ENCODE data around the gene GP1BB.
"Not testable (repeated sequence)": the region's sequence is repeated elsewhere in the genome, so short reads cannot be mapped to it uniquely, and the experiment has no call there.

GP1BB gene

DNA sequence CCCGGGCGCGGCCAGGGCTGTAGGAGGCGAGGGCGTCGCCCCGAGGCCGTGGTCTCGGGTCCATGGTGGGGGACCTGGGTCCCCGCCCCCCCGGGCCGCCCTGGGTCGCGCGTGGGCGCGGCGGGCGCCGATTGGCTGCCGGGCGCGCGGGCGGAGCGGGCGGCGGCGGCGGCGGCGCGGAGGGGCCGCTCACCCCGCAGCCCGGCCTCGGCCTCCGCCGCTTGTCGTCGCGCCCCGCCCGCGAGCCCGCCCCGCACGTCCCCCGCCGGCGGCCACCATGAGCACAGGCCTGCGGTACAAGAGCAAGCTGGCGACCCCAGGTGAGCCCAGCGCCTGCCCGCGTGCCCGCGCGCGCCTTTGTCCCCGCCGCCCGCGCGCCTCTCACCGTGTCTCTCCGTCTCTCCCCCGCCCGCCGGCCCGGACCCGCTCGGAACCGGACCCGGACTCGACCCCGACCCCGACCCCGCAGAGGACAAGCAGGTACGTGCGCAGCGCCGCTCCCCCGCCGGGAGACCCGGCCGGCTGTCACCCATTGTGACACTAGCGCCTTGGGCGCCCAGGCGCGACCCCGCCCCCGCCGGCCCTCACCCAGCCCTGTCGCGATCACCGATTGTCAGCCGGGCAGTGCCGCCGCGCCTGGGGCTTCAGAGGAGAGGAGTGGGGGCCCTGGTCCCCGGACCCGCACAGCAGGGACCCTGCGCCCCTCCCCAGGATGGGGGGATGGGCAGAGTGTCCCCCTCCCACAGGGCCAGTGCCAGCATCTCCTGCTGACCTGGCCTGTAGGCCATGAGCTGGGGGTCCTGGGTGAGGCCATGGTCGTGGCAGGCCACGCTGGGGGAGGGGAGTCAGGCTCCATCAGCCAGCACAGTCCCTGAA lies 8.8 kb upstream of the GP1BB start, which contains the start of gene SEPTIN5:
Gene SEPTIN5, plus strand, starts transcription at position 192 of the 876 bp plus-strand sequence. Its CDS starts 86 bp downstream, at position 278.
- DNase-seq: no peak

DNA sequence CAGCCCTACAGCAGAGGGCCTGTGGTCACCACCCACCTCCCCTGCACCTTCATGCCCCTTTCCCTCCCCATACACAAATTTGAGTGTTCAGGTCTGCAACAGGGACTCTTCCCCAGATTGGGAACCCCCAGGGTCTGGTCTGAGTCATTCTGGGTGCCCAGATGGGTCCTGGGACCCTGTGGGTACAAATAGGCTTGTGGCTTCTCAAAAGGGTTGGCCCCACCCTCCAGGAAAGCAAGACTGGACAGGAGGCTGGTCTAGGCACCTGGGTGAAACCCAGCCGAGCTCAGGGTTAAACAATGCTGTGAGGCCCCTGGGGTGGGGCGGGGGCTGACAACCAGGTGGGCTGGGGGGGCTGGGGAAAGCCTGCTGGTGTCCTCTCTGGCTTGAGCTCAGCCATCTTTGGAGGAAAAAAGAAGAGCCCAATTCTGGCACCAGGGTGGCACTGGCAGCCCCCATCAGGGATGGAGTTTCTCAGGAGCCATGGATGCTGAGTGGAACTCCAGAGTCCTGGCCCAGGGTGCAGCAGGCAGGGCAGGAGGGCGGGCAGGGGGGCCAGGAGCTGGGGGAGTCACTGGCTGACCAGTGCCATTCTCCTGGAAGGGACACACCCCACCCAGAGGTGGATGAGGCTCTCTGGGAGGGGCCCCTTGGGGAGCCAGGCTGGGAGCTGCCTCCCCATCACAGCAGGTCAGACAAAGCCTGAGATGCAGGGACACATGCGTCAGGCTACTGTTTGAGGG lies 8.0 kb upstream of the GP1BB start:
- DNase-seq: no peak

DNA sequence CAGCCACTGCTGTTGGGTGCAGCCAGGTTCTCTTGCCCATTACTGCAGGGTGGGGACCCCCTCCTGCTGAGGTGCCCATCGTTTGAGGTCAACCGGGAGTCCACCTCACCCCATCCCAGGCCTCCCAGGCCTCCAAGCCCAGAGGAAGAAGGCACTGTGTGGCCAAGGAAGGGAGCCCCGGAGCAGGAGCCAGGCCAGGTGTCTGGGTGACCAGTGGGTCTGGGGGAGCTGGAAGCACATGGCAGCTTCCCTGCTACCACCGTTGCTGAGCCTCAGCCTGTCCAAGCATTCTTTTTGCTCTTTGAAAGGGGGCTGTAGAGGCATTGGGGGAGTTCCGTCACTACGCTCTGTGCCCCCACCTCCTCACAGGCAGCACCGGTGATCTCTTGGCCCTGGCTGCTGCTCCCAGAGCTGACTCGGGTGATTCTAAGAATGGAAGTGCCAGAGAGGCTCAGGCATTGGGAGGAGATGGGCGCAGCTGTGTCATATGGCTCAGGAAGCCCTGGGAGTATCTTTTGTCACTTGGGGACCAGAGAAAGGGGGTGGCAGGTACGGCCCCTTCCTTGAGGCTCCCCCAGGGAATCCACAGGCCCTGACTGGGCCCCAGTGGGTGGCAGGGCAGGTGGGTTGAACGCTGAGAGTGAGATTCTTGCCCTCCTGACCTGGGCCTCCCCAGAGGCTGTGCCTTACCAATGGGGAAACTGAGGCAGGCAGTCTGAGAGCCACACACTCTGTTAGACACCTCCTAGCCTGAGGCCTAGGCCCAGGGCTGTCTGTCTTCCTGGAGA lies 7.1 kb upstream of the GP1BB start:
- no peak for DNase-seq

DNA sequence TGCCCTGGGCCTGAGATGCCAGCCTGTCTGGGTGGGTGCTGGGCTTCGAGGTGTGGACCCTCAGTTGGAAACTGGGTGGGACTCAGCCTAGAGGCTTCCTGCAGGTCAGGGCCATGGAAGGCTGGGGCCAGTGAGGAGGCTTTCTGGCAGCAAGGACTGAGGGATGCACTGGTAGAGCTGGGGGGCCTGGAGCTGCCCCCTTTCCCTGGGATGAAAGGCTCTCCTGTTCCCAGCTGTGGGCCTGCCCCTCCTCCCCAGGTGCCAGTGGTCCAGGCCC lies 6.6 kb upstream of the GP1BB start:
- no peak for DNase-seq

DNA sequence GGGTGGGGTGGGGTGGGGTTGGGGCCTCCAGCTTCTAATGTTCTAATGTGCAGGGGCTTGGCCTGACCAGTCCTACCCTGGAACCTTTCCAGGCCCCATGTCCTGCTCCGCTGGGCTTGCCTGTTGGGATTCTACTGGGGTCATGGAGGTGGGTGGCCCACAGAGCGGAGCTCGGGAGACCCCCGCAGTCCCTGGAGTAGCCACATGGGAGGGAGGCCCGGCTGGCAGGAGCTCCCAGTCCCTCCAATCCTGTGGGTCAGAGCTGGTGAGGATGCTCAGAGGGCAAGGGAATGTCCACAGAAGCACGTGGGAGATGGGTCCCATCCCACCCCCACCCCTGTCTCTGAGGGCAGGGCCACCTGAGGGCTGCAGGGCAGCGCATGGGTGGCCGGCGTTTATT lies 6.2 kb upstream of the GP1BB start:
- no peak for DNase-seq

DNA sequence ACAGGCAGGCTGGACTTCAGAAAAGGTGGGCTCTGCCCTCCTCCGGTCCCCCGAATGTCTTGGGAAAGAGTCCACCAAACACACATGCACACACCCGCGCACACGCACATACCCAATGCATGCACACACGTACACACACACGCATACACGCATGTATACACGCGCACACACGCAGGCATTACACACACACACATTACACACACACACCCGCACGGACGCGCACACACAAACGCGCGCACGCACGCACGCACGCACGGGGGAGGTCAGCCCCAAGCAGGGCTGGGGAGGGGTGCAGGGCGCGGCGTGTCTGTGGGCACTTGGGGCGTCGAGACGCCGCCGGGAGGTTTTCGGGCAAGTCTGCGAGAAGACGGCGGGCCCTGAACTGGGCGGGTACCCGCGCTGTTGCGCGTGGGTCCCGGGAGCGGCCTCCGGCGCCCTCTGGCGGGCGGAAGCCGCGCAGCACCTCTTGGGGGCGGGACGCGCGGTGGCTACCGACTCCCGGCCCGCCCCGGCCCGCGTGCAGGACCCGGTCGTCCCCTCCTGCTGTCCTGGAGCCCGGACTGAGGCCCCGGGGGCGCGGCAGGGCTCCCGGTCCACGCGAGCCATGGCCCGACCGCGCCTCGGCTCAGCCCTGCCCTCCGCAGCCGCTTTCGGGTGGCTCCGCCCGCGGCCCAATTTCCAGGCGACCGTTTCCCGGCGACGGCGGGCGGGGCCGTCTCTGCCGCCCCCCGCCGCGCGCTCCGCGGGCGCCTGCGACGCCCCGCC lies 5.5 kb upstream of the GP1BB start:
- DNase-seq: peak; percentile 93

DNA sequence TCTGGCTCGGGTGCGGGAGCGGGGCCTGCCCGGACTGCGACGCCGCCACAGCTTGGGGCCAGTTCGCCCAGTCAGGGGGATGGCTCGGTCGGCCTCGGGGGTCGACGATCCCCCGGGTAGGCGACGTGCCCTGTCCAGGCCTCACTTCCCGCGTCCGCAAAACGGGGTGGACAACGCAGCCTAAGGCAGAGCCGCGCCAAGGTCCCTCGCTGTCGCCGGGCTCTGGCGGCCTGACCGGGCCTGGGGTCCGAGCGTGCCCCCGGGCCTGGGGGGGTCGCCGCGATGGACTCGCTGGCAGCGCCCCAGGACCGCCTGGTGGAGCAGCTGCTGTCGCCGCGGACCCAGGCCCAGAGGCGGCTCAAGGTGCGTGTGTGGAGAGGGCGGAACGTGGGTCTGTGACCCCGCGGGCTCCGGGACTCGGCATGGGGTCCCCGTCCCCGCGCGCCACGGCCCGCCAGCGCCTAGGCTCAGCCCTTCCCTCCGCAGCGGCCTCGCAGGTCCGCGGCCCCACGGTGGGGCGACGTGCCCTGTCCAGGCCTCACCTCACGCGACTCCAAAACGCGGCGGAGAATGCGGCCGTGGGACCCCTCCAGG lies 4.8 kb upstream of the GP1BB start:
- no peak for DNase-seq

DNA sequence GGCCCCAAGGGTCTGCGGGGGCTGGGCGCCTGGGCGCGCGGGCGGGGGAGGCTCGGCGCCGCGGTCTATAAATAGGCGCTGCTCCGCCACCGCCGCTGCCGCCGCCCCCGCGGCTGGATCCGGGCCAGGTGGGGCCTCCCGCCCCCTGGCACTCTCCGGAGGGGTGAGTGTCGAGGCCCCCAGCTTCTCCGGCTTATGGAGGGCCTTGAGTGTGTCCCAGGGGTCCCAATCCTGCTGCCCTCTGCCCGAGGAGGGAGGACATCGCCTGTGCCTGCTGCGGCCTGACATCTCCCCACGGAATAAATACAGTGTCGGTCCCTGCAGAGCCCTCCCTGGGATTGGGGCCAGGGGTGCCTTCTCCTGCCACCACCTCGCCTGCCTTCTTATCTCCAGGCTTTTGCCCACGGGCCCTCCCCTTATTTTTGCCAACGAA lies 4.3 kb upstream of the GP1BB start:
- DNase-seq: peak; percentile 70

DNA sequence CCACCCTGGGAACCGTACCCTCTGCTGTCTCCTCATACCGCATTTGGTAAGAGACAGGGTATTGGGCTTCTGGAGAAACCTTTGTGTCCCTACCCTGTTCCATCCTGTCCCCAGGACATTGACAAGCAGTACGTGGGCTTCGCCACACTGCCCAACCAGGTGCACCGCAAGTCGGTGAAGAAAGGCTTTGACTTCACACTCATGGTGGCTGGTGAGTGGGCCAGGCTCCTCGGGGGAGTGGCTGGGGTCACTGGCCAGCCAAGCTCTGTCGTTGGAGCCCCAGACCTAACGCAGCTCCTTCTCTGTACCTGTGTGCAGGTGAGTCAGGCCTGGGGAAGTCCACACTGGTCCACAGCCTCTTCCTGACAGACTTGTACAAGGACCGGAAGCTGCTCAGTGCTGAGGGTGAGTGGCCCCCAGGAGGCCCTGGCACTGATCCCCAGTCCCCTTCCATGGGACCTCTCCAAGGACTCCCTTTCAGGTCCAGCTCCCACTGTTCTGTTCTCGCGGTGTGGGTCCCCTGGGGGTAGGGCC lies 3.8 kb upstream of the GP1BB start:
- no peak for DNase-seq

DNA sequence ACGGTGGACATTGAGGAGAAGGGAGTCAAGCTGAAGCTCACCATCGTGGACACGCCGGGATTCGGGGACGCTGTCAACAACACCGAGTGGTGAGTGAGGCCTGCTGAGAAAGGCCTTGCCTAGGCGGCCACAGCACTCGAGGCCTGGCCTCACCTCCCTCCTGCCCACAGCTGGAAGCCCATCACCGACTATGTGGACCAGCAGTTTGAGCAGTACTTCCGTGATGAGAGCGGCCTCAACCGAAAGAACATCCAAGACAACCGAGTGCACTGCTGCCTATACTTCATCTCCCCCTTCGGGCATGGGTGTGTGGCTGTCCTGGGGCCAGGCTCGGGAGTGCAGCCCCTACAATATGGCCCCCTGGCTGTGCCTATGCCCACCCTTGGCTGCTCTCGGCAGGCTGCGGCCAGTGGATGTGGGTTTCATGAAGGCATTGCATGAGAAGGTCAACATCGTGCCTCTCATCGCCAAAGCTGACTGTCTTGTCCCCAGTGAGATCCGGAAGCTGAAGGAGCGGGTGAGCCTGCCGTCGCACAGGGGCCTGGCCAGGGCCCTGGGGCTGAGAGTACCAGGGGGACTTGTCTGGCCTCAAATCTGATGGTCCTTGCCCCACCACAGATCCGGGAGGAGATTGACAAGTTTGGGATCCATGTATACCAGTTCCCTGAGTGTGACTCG lies 3.0 kb upstream of the GP1BB start:
- DNase-seq: no peak

DNA sequence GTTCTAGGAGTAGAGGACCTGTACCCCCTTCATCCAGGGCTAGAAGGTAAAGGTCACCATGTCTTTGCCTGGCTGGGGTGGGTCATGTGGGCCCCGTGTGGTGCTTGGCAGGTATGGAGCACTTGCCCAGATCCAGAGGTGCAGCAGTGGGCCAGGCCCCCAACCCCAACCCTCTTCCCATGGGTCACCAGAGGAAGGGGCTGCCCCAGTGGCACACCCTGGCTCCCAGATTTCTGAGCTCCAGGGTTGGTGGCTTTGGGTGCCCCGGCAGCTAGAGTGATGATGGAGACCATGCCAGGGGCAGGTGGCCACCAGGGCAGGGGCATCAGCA lies 2.4 kb upstream of the GP1BB start:
- DNase-seq: no peak

DNA sequence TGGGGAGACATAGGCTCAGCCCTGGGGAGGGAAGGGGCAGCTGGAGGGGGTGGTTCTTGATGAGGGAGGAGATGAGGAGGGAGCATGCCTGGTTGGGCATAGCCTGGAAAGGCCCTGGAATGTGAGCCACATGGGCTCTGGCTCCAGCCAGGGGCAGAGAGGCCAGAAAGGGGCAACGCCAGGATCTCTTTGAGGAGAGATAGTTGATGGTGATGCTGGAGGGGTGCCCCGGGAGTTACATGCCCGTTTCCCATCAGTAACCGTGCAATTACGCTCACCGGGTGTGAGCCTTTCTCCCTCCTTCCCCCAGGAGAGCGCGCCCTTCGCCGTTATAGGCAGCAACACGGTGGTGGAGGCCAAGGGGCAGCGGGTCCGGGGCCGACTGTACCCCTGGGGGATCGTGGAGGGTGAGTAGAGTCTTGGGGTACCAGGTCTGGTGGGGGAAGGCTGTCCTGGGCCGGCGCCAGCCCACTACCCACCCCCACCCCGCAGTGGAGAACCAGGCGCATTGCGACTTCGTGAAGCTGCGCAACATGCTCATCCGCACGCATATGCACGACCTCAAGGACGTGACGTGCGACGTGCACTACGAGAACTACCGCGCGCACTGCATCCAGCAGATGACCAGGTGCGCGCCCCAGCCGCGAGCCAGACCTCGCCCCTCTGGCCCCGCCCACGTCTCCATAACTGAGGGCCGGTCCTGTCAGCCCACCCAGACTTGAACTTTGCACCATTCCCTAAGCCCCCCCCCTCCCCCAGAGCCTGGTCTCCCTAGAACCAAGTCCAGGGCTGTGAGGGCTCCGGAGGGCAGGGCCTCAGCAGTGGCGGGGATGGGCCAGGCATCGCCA lies 1.8 kb upstream of the GP1BB start:
- DNase-seq: no peak

DNA sequence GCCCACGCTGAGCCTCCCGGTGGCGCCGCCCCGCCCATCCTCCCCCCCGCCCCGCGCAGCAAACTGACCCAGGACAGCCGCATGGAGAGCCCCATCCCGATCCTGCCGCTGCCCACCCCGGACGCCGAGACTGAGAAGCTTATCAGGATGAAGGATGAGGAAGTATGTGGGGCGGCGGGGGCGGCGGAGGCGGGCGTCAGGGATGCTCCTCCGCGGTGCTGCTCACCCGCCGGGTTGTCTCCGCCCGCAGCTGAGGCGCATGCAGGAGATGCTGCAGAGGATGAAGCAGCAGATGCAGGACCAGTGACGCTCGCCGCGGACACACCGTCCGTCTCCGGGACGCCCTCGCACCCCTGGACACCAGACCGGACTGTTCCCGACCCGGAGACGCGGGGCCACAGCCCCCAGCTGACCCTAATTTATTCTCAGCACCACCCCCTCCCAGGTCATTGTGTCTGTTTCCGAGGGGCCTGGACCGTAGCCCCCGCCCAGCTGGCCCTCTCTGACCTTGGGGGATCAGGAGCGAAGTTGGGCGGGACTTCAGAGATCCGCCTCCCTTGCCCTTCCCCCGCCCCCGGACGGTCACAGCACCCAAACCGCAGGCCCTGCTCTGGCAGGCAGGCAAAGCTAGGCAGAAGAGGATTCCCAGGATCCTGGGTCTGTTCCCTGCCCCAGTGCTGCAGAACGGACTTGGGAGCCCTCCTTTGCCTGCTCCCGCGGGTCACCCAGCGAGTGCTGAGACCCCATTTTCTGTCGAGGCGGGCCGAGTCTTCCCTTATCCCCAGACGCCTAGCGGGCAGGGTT lies 959 bp upstream of the GP1BB start:
- no peak for DNase-seq

DNA sequence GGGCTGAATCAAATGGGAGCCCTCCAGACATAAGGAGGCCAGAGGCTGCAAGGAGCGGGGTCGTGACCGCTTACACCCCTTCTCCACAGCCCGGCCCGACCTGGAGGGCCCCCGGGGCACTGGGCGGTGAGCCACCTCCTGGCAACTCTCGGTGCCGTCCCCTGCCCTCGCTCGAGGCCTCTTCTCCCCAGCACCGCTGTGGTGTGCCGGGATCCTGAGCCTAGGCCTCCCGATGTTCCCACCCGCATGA lies 432 bp upstream of the GP1BB start:
- DNase-seq: no peak

DNA sequence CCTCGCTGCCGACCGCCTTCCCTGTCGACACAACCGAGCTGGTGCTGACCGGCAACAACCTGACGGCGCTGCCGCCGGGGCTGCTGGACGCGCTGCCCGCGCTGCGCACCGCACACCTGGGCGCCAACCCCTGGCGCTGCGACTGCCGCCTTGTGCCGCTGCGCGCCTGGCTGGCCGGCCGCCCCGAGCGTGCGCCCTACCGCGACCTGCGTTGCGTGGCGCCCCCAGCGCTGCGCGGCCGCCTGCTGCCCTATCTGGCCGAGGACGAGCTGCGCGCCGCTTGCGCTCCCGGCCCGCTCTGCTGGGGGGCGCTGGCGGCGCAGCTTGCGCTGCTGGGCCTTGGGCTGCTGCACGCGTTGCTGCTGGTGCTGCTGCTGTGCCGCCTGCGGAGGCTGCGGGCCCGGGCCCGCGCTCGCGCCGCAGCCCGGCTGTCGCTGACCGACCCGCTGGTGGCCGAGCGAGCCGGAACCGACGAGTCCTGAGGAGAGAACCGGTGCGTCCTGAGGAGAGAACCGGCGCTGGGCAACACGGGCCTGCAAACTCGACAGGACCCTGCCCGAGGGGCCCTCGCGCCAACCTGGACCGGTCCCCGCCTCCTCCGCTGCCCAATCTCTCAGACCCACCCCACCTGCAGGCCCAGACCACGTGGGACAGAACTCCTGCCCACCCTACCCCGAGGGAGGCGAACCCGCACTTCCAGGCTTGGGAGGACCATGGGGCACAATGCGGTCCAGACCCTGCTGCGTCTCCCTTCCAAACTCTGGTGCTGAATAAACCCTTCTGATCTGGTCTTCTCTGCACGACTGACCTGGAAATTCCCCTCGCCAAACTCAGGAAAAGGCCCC lies 866 bp downstream of the GP1BB start:
- DNase-seq: no peak

DNA sequence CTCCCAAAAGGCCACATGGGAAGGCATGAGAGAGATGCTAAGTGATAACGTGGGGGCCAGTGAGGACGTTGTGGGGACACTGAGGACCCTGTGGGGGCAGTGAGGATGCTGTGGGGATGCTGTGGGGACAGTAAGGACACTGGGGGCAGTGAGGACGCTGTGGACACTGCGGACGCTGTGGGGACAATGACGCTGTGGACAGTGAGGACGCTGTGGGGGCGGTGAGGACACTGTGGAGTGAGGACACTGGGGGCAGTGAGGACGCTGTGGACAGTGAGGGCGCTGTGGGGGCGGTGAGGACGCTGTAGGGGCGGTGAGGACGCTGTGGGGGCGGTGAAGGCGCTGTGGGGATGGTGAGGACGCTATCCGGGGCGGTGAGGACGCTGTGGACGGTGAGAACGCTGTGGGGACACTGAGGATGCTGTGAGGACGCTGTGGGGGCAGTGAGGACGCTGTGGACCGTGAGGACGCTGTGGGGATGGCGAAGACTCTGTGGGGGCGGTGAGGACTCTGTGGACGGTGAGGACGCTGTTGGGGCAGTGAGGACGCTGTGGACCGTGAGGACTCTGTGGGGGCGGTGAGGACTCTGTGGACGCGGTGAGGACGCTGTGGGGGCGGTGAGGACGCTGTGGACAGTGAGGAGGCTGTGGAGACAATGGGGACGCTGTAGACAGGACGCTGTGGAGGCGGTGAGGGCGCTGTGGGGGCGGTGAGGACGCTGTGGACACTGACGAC lies 1.8 kb downstream of the GP1BB start:
- DNase-seq: no peak

DNA sequence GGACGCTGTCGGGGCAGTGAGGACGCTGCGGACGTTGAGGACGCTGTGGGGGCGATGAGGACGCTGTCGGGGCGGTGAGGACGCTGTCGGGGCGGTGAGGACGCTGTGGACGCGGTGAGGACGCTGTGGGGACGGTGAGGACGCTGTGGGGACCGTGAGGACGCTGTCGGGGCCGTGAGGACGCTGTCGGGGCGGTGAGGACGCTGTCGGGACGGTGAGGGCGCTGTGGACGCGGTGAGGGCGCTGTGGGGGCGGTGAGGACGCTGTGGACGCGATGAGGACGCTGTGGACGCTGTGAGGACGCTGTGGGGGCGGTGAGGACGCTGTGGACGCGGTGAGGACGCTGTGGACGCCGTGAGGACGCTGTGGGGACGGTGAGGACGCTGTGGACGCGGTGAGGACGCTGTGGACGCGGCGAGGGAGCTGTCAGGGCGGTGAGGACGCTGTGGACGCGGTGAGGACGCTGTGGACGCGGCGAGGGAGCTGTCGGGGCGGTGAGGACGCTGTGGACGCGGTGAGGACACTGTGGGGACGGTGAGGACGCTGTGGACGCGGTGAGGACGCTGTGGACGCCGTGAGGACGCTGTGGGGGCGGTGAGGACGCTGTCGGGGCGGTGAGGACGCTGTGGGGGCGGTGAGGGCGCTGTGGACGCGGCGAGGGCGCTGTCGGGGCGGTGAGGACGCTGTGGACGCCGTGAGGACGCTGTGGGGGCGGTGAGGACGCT lies 2.9 kb downstream of the GP1BB start:
- not testable (repeated sequence) for DNase-seq
